ENCODE results near the gene SDHB. TPM values are rescaled to one million over a fixed set of nuclear protein-coding genes. Genes with fewer than 3 reads are reported as not detected.
A peak's percentile ranks its signal among the peaks of the same experiment; 100 is the strongest.

The SDHB gene
- total RNA-seq, 4 donors from 2014 or later, result 84.2 to 128 (median 117) TPM

- TF ChIP-seq, protein P1, sequence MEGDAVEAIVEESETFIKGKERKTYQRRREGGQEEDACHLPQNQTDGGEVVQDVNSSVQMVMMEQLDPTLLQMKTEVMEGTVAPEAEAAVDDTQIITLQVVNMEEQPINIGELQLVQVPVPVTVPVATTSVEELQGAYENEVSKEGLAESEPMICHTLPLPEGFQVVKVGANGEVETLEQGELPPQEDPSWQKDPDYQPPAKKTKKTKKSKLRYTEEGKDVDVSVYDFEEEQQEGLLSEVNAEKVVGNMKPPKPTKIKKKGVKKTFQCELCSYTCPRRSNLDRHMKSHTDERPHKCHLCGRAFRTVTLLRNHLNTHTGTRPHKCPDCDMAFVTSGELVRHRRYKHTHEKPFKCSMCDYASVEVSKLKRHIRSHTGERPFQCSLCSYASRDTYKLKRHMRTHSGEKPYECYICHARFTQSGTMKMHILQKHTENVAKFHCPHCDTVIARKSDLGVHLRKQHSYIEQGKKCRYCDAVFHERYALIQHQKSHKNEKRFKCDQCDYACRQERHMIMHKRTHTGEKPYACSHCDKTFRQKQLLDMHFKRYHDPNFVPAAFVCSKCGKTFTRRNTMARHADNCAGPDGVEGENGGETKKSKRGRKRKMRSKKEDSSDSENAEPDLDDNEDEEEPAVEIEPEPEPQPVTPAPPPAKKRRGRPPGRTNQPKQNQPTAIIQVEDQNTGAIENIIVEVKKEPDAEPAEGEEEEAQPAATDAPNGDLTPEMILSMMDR (IDR thresholded peaks at IDR 0.05), result no peak
- ATAC-seq (ENCODE audit: low FRiP score) (no peak), DNase-seq (ENCODE audit: low spot score) (no peak)
Observed at GRCh38 chr1:17052038-17052437, 1.8 kb downstream of the SDHB start.

- TF ChIP-seq, protein P1 (IDR thresholded peaks at IDR 0.05), result no peak
- DNase-seq (ENCODE audit: low spot score) (no peak), ATAC-seq (ENCODE audit: low FRiP score) (no peak)
Observed at GRCh38 chr1:17047924-17048323, 5.9 kb downstream of the SDHB start.

DNA sequence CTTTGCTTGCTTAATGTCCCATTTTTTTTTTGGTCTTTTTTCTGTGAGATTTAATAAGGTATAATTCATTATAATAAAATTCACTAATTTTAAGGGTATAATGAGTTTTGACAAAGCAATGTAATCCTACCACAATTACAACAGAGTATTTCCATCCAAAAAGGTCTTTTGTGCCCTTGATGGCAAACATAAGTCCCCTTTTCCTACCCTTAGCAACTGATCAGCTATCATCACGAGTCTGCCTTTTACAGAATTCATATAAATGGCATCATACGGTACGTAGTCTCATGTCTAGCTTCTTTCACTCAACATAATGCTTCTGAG, 7.5 kb downstream of the SDHB start:
- no peak for DNase-seq (ENCODE audit: low spot score)
- no peak for ATAC-seq (ENCODE audit: low FRiP score)
- TF ChIP-seq, protein P1 (IDR thresholded peaks at IDR 0.05), result no peak

- no peak for DNase-seq (ENCODE audit: low spot score)
- peak; percentile 83 for ATAC-seq (ENCODE audit: low FRiP score)
Observed at GRCh38 chr1:17045634-17046333, 8.0 kb downstream of the SDHB start.

GRCh38 chr1:17045150-17045549, 8.7 kb downstream of the SDHB start:
- TF ChIP-seq, protein P1 (IDR thresholded peaks at IDR 0.05), result no peak
- peak; percentile 31 for ATAC-seq (ENCODE audit: low FRiP score)
- DNase-seq (ENCODE audit: low spot score), result no peak

More at GRCh38 chr1:17045634-17046333, 8.0 kb downstream of the SDHB start:
- TF ChIP-seq, protein P1 (IDR thresholded peaks at IDR 0.05), result no peak

DNA sequence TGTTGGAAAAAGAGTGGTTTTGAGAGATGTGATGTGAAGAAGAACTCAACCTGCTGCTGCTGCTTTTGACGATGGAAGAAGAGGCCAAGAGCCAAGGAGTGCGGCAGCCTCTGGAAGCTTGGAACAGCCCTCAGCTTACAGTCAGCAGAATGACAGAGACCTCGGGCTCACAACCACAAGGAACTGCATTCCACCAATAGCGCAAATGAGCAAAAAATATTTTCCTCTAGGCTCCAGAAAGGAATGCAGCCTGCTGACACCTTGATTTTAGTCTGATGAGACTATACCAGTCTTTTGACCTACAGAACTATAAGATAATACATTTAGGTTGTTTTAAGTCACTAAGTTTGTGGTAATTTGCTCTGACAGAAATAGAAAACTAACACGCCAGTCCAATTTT, 10.2 kb downstream of the SDHB start:
- ATAC-seq (ENCODE audit: low FRiP score), result no peak
- TF ChIP-seq, protein P1 (IDR thresholded peaks at IDR 0.05), result no peak
- DNase-seq (ENCODE audit: low spot score), result no peak

DNA sequence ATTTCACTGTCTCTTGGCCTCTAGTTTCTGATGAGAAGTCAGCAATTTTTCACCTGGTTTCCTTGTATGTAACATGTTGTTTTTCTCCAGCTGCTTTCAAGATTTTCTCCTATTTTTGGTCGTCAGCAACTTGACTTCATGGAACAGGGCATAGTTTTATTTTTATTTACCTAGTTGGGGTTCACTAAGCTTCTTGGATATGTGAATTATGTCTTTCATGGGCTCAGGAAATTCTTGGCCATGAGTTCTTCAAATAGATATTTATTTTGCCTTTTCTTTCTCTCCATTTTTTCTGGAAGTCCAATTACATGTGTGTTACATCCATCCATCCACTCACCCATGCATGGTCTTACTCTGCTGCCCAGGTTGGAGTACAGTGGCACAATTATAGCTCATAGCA, 13.7 kb downstream of the SDHB start:
- TF ChIP-seq, protein P1 (IDR thresholded peaks at IDR 0.05), result no peak
- ATAC-seq (ENCODE audit: low FRiP score), result no peak

More for the DNA sequence above, 13.7 kb downstream of the SDHB start:
- no peak for DNase-seq (ENCODE audit: low spot score)
